GM21825 (cell line): ENCODE measurements around the gene HCN4.

ENCODE experiments used
- ATAC-seq: cut with Tn5 transposase; IDR thresholded peaks from one replicate; pipeline ENCODE4 v1.9.1; 2021; ENCODE audit warnings: mild to moderate bottlenecking, moderate library complexity; ENCODE audit not compliant: unreplicated experiment

The HCN4 gene

GRCh38 chr15:73380661-73381060 is 11.9 kb upstream of the HCN4 start:
- ATAC-seq, result no peak

GRCh38 chr15:73378089-73378488 is 9.3 kb upstream of the HCN4 start:
- no peak for ATAC-seq

GRCh38 chr15:73375755-73376305 is 7.1 kb upstream of the HCN4 start:
- no peak for ATAC-seq

GRCh38 chr15:73375012-73375411 is 6.3 kb upstream of the HCN4 start:
- no peak for ATAC-seq

GRCh38 chr15:73374604-73375003 is 5.8 kb upstream of the HCN4 start:
- ATAC-seq, result no peak

GRCh38 chr15:73373221-73373620 is 4.5 kb upstream of the HCN4 start:
- ATAC-seq, result no peak

- no peak for ATAC-seq
These were observed 3.1 kb upstream of the HCN4 start for GRCh38 chr15:73371812-73372211.

GRCh38 chr15:73370151-73370550 is 1.4 kb upstream of the HCN4 start:
- no peak for ATAC-seq

- ATAC-seq, result no peak
These were observed 466 bp upstream of the HCN4 start for GRCh38 chr15:73369154-73369694.

GRCh38 chr15:73367624-73368300 is 996 bp downstream of the HCN4 start:
- ATAC-seq, result no peak

GRCh38 chr15:73366766-73367623 is 1.8 kb downstream of the HCN4 start:
- no peak for ATAC-seq

GRCh38 chr15:73364070-73364469 is 4.7 kb downstream of the HCN4 start:
- no peak for ATAC-seq

GRCh38 chr15:73362900-73363299 is 5.9 kb downstream of the HCN4 start:
- ATAC-seq, result no peak

GRCh38 chr15:73361337-73361736 is 7.4 kb downstream of the HCN4 start:
- no peak for ATAC-seq

GRCh38 chr15:73359651-73360050 is 9.1 kb downstream of the HCN4 start:
- no peak for ATAC-seq

GRCh38 chr15:73357999-73358665 is 10.6 kb downstream of the HCN4 start:
- no peak for ATAC-seq

- no peak for ATAC-seq
These were observed 13.0 kb downstream of the HCN4 start for GRCh38 chr15:73355612-73356265.

- no peak for ATAC-seq
These were observed 14.5 kb downstream of the HCN4 start for GRCh38 chr15:73354241-73354640.

- ATAC-seq, result no peak
These were observed 15.0 kb downstream of the HCN4 start for GRCh38 chr15:73353734-73354133.

- ATAC-seq, result no peak
These were observed 16.7 kb downstream of the HCN4 start for GRCh38 chr15:73352082-73352481.

- ATAC-seq, result no peak
These were observed 19.6 kb downstream of the HCN4 start for GRCh38 chr15:73349191-73349590.
